Measurements from ENCODE around the gene CEP170. TPM values are rescaled to one million over a fixed set of nuclear protein-coding genes. Genes with fewer than 3 reads are reported as not detected.

Gene CEP170
- total RNA-seq, 1 donor from 2014 or later, result 47.6 TPM

GRCh38 chr1:243280571-243281129 is 25.6 kb upstream of the CEP170 start:
- Mint-ChIP-seq H3K27me3 (ENCODE audit: insufficient read depth) (no peaks in the 10 kb centered on the region), H3K4me1 (ENCODE audit: low read depth) (peaks cover 5% of the 10 kb centered on the region), H3K4me3 (no peak overlapping the region), H3K27ac (no peak overlapping the region), H3K9me3 (peaks cover 3% of the 10 kb centered on the region), H3K36me3 (ENCODE audit: low read depth) (peaks cover 21% of the 10 kb centered on the region)
- DNase-seq (ENCODE audit: low spot score), result no peak
- intact Hi-C loops (cut with micrococcal nuclease), result no loop called here

GRCh38 chr1:243275316-243275715 is 20.2 kb upstream of the CEP170 start:
- intact Hi-C loops (cut with micrococcal nuclease), result no loop called here
- no peak overlapping the region for H3K4me3 Mint-ChIP-seq
- no peak overlapping the region for H3K27ac Mint-ChIP-seq
- DNase-seq (ENCODE audit: low spot score), result no peak
- H3K9me3 Mint-ChIP-seq, result no peaks in the 10 kb centered on the region
- H3K27me3 Mint-ChIP-seq (ENCODE audit: insufficient read depth), result no peaks in the 10 kb centered on the region
- H3K4me1 Mint-ChIP-seq (ENCODE audit: low read depth), result peaks cover 6% of the 10 kb centered on the region
- peaks cover 31% of the 10 kb centered on the region for H3K36me3 Mint-ChIP-seq (ENCODE audit: low read depth)

- peak overlapping the region; percentile 61 for H3K27ac Mint-ChIP-seq
- H3K9me3 Mint-ChIP-seq, result no peaks in the 10 kb centered on the region
- peaks cover 6% of the 10 kb centered on the region for H3K4me1 Mint-ChIP-seq (ENCODE audit: low read depth)
- peaks cover 31% of the 10 kb centered on the region for H3K36me3 Mint-ChIP-seq (ENCODE audit: low read depth)
- no peaks in the 10 kb centered on the region for H3K27me3 Mint-ChIP-seq (ENCODE audit: insufficient read depth)
- no peak for DNase-seq (ENCODE audit: low spot score)
- intact Hi-C loops (cut with micrococcal nuclease), result loop anchor here (1.0 kb wide), 1 partner anchor 18 kb away; the partner anchor contains the start of gene SDCCAG8
- H3K4me3 Mint-ChIP-seq, result no peak overlapping the region
These were observed 18.9 kb upstream of the CEP170 start for GRCh38 chr1:243273945-243274344.

- peaks cover 6% of the 10 kb centered on the region for H3K4me1 Mint-ChIP-seq (ENCODE audit: low read depth)
- H3K4me3 Mint-ChIP-seq, result no peak overlapping the region
- intact Hi-C loops (cut with micrococcal nuclease), result no loop called here
- H3K27ac Mint-ChIP-seq, result no peak overlapping the region
- DNase-seq (ENCODE audit: low spot score), result no peak
- H3K9me3 Mint-ChIP-seq, result no peaks in the 10 kb centered on the region
- no peaks in the 10 kb centered on the region for H3K27me3 Mint-ChIP-seq (ENCODE audit: insufficient read depth)
- H3K36me3 Mint-ChIP-seq (ENCODE audit: low read depth), result peaks cover 31% of the 10 kb centered on the region
These were observed 18.4 kb upstream of the CEP170 start for GRCh38 chr1:243273506-243273905.

GRCh38 chr1:243272401-243272800 is 17.3 kb upstream of the CEP170 start:
- DNase-seq (ENCODE audit: low spot score), result no peak
- H3K27me3 Mint-ChIP-seq (ENCODE audit: insufficient read depth), result no peaks in the 10 kb centered on the region
- H3K4me1 Mint-ChIP-seq (ENCODE audit: low read depth), result peaks cover 6% of the 10 kb centered on the region
- peaks cover 28% of the 10 kb centered on the region for H3K36me3 Mint-ChIP-seq (ENCODE audit: low read depth)
- H3K4me3 Mint-ChIP-seq, result no peak overlapping the region
- intact Hi-C loops (cut with micrococcal nuclease), result no loop called here
- no peaks in the 10 kb centered on the region for H3K9me3 Mint-ChIP-seq
- no peak overlapping the region for H3K27ac Mint-ChIP-seq

GRCh38 chr1:243271996-243272395 is 16.9 kb upstream of the CEP170 start:
- Mint-ChIP-seq H3K4me1 (ENCODE audit: low read depth) (peaks cover 6% of the 10 kb centered on the region), H3K27ac (no peak overlapping the region), H3K27me3 (ENCODE audit: insufficient read depth) (no peaks in the 10 kb centered on the region), H3K36me3 (ENCODE audit: low read depth) (peaks cover 26% of the 10 kb centered on the region), H3K4me3 (no peak overlapping the region), H3K9me3 (no peaks in the 10 kb centered on the region)
- no peak for DNase-seq (ENCODE audit: low spot score)
- intact Hi-C loops (cut with micrococcal nuclease), result no loop called here

GRCh38 chr1:243270097-243270864 is 15.2 kb upstream of the CEP170 start:
- Mint-ChIP-seq H3K27me3 (ENCODE audit: insufficient read depth) (no peaks in the 10 kb centered on the region), H3K9me3 (no peaks in the 10 kb centered on the region), H3K4me1 (ENCODE audit: low read depth) (peaks cover 6% of the 10 kb centered on the region), H3K36me3 (ENCODE audit: low read depth) (peaks cover 16% of the 10 kb centered on the region), H3K27ac (no peak overlapping the region), H3K4me3 (no peak overlapping the region)
- intact Hi-C loops (cut with micrococcal nuclease), result no loop called here
- no peak for DNase-seq (ENCODE audit: low spot score)

- intact Hi-C loops (cut with micrococcal nuclease), result no loop called here
These were observed 14.3 kb upstream of the CEP170 start for GRCh38 chr1:243269461-243269801.

GRCh38 chr1:243268751-243269460 is 13.8 kb upstream of the CEP170 start:
- H3K4me1 Mint-ChIP-seq (ENCODE audit: low read depth), result peaks cover 11% of the 10 kb centered on the region
- DNase-seq (ENCODE audit: low spot score), result no peak
- peaks cover 7% of the 10 kb centered on the region for H3K36me3 Mint-ChIP-seq (ENCODE audit: low read depth)
- no peaks in the 10 kb centered on the region for H3K9me3 Mint-ChIP-seq
- intact Hi-C loops (cut with micrococcal nuclease), result no loop called here
- no peaks in the 10 kb centered on the region for H3K27me3 Mint-ChIP-seq (ENCODE audit: insufficient read depth)
- no peak overlapping the region for H3K27ac Mint-ChIP-seq
- no peak overlapping the region for H3K4me3 Mint-ChIP-seq

More at GRCh38 chr1:243269461-243269801, 14.3 kb upstream of the CEP170 start:
- H3K36me3 Mint-ChIP-seq (ENCODE audit: low read depth), result peaks cover 10% of the 10 kb centered on the region
- H3K4me3 Mint-ChIP-seq, result no peak overlapping the region
- DNase-seq (ENCODE audit: low spot score), result no peak
- H3K9me3 Mint-ChIP-seq, result no peaks in the 10 kb centered on the region
- H3K4me1 Mint-ChIP-seq (ENCODE audit: low read depth), result peaks cover 13% of the 10 kb centered on the region
- no peaks in the 10 kb centered on the region for H3K27me3 Mint-ChIP-seq (ENCODE audit: insufficient read depth)
- no peak overlapping the region for H3K27ac Mint-ChIP-seq

GRCh38 chr1:243267914-243268653 is 13.0 kb upstream of the CEP170 start:
- intact Hi-C loops (cut with micrococcal nuclease), result no loop called here
- Mint-ChIP-seq H3K36me3 (ENCODE audit: low read depth) (peaks cover 8% of the 10 kb centered on the region), H3K4me1 (ENCODE audit: low read depth) (peaks cover 15% of the 10 kb centered on the region), H3K4me3 (no peak overlapping the region), H3K27me3 (ENCODE audit: insufficient read depth) (no peaks in the 10 kb centered on the region), H3K9me3 (no peaks in the 10 kb centered on the region), H3K27ac (no peak overlapping the region)
- DNase-seq (ENCODE audit: low spot score), result no peak

- Mint-ChIP-seq H3K27ac (no peak overlapping the region), H3K27me3 (ENCODE audit: insufficient read depth) (no peaks in the 10 kb centered on the region), H3K36me3 (ENCODE audit: low read depth) (peaks cover 5% of the 10 kb centered on the region), H3K4me3 (no peak overlapping the region), H3K4me1 (ENCODE audit: low read depth) (peaks cover 15% of the 10 kb centered on the region), H3K9me3 (no peaks in the 10 kb centered on the region)
- no peak for DNase-seq (ENCODE audit: low spot score)
- intact Hi-C loops (cut with micrococcal nuclease), result no loop called here
These were observed 12.4 kb upstream of the CEP170 start for GRCh38 chr1:243267471-243267880.

- no peak overlapping the region for H3K4me3 Mint-ChIP-seq
- H3K36me3 Mint-ChIP-seq (ENCODE audit: low read depth), result peaks cover 5% of the 10 kb centered on the region
- no peak overlapping the region for H3K27ac Mint-ChIP-seq
- intact Hi-C loops (cut with micrococcal nuclease), result no loop called here
- H3K4me1 Mint-ChIP-seq (ENCODE audit: low read depth), result peaks cover 17% of the 10 kb centered on the region
- no peak for DNase-seq (ENCODE audit: low spot score)
- H3K9me3 Mint-ChIP-seq, result no peaks in the 10 kb centered on the region
- no peaks in the 10 kb centered on the region for H3K27me3 Mint-ChIP-seq (ENCODE audit: insufficient read depth)
These were observed 11.2 kb upstream of the CEP170 start for GRCh38 chr1:243266231-243266630.

GRCh38 chr1:243264717-243265116 is 9.6 kb upstream of the CEP170 start:
- Mint-ChIP-seq H3K27ac (no peak overlapping the region), H3K4me3 (no peak overlapping the region), H3K36me3 (ENCODE audit: low read depth) (peaks cover 6% of the 10 kb centered on the region), H3K9me3 (no peaks in the 10 kb centered on the region), H3K27me3 (ENCODE audit: insufficient read depth) (no peaks in the 10 kb centered on the region), H3K4me1 (ENCODE audit: low read depth) (peaks cover 29% of the 10 kb centered on the region)
- intact Hi-C loops (cut with micrococcal nuclease), result no loop called here
- no peak for DNase-seq (ENCODE audit: low spot score)

All from activated T-helper 1 cell treated with anti-CD3 and anti-CD28 coated beads, Interleukin-12 subunit alpha, Interleukin-12 subunit beta, Interleukin-2, Interleukin-4 antibody, amounts not matched to agents 30 ng/mL and 10 ng/mL and 1 ng/mL, durations not matched to agents 14 hours and 24 hours and 36 hours (primary cell).